IPS-20b (cell line): ENCODE data around the gene FZD2.
"Not testable (repeated sequence)": the region's sequence is repeated elsewhere in the genome, so short reads cannot be mapped to it uniquely, and the experiment has no call there.

Experiments used
- H3K27ac ChIP-seq: one replicate; pipeline ENCODE4 v1.5.1; 2013; ENCODE audit warnings: low read length
- H3K27me3 ChIP-seq: 2 replicates; pipeline ENCODE4 v1.6.1; 2013; ENCODE audit warnings: mild to moderate bottlenecking, low read length, inconsistent platforms; ENCODE audit not compliant: insufficient read depth
- H3K36me3 ChIP-seq: 2 replicates; pipeline ENCODE4 v1.6.1; 2013; ENCODE audit warnings: low read depth, mild to moderate bottlenecking, inconsistent platforms, low read length, moderate library complexity; ENCODE audit not compliant: insufficient read depth
- H3K4me1 ChIP-seq: 2 replicates; pipeline ENCODE4 v1.6.1; 2013; ENCODE audit warnings: mild to moderate bottlenecking, control low read depth, inconsistent platforms, low read length, moderate library complexity; ENCODE audit not compliant: insufficient read depth
- H3K4me3 ChIP-seq: 2 replicates; pipeline ENCODE4 v1.5.1; 2013; ENCODE audit warnings: mild to moderate bottlenecking, low read length, inconsistent platforms
- H3K9ac ChIP-seq: 2 replicates; pipeline ENCODE4 v1.6.1; 2013; ENCODE audit warnings: low read depth, mild to moderate bottlenecking, inconsistent platforms, low read length, moderate library complexity
- H3K9me3 ChIP-seq: 2 replicates; pipeline ENCODE4 v1.6.1; 2013; ENCODE audit warnings: mild to moderate bottlenecking, low read depth, low read length, inconsistent platforms; ENCODE audit not compliant: insufficient read depth

Gene FZD2

GRCh38 chr17:44589316-44590071 lies 32.2 kb downstream of the FZD2 start:
- H3K36me3 ChIP-seq, result no peaks in the 10 kb centered on the region
- H3K27me3 ChIP-seq, result no peaks in the 10 kb centered on the region
- no peak overlapping the region for H3K27ac ChIP-seq
- no peak overlapping the region for H3K4me3 ChIP-seq
- H3K4me1 ChIP-seq, result no peaks in the 10 kb centered on the region
- H3K9ac ChIP-seq, result no peak overlapping the region
- H3K9me3 ChIP-seq, result no peaks in the 10 kb centered on the region

- not testable (repeated sequence) for H3K27ac ChIP-seq, H3K9ac ChIP-seq, H3K27me3 ChIP-seq, H3K36me3 ChIP-seq, H3K4me3 ChIP-seq, H3K4me1 ChIP-seq, H3K9me3 ChIP-seq
These were observed 32.8 kb downstream of the FZD2 start for GRCh38 chr17:44590072-44590462.

- H3K9me3 ChIP-seq, H3K36me3 ChIP-seq, H3K4me3 ChIP-seq, H3K9ac ChIP-seq, H3K27ac ChIP-seq, H3K27me3 ChIP-seq, H3K4me1 ChIP-seq: not testable (repeated sequence)
These were observed 33.5 kb downstream of the FZD2 start for GRCh38 chr17:44590762-44591161.

- H3K27me3 ChIP-seq, result no peaks in the 10 kb centered on the region
- H3K9ac ChIP-seq, result no peak overlapping the region
- no peak overlapping the region for H3K4me3 ChIP-seq
- no peaks in the 10 kb centered on the region for H3K4me1 ChIP-seq
- no peaks in the 10 kb centered on the region for H3K9me3 ChIP-seq
- H3K27ac ChIP-seq, result no peak overlapping the region
- no peaks in the 10 kb centered on the region for H3K36me3 ChIP-seq
These were observed 33.9 kb downstream of the FZD2 start for GRCh38 chr17:44591206-44591605.

GRCh38 chr17:44593156-44593555 lies 35.9 kb downstream of the FZD2 start:
- no peaks in the 10 kb centered on the region for H3K4me1 ChIP-seq
- no peaks in the 10 kb centered on the region for H3K27me3 ChIP-seq
- no peaks in the 10 kb centered on the region for H3K36me3 ChIP-seq
- H3K27ac ChIP-seq, result no peak overlapping the region
- H3K9ac ChIP-seq, result no peak overlapping the region
- H3K9me3 ChIP-seq, result no peaks in the 10 kb centered on the region
- no peak overlapping the region for H3K4me3 ChIP-seq

- no peak overlapping the region for H3K4me3 ChIP-seq
- no peak overlapping the region for H3K27ac ChIP-seq
- no peak overlapping the region for H3K9ac ChIP-seq
- H3K36me3 ChIP-seq, result no peaks in the 10 kb centered on the region
- H3K4me1 ChIP-seq, result peaks cover 10% of the 10 kb centered on the region; the same call in 1 of the 2 replicates
- no peaks in the 10 kb centered on the region for H3K27me3 ChIP-seq
- no peaks in the 10 kb centered on the region for H3K9me3 ChIP-seq
These were observed 38.0 kb downstream of the FZD2 start for GRCh38 chr17:44595216-44595775.

- H3K36me3 ChIP-seq, result no peaks in the 10 kb centered on the region
- H3K4me1 ChIP-seq, result peaks cover 10% of the 10 kb centered on the region; the same call in 1 of the 2 replicates
- no peaks in the 10 kb centered on the region for H3K27me3 ChIP-seq
- H3K27ac ChIP-seq, result no peak overlapping the region
- H3K9me3 ChIP-seq, result no peaks in the 10 kb centered on the region
- no peak overlapping the region for H3K4me3 ChIP-seq
- H3K9ac ChIP-seq, result no peak overlapping the region
These were observed 41.0 kb downstream of the FZD2 start for GRCh38 chr17:44598329-44598728.

GRCh38 chr17:44598932-44599297 lies 41.6 kb downstream of the FZD2 start:
- Histone ChIP-seq H3K27me3 (no peaks in the 10 kb centered on the region), H3K4me3 (no peak overlapping the region), H3K4me1 (peaks cover 10% of the 10 kb centered on the region; the same call in 1 of the 2 replicates), H3K36me3 (no peaks in the 10 kb centered on the region), H3K9me3 (no peaks in the 10 kb centered on the region), H3K9ac (no peak overlapping the region), H3K27ac (no peak overlapping the region)

- no peak overlapping the region for H3K4me3 ChIP-seq
- H3K9me3 ChIP-seq, result no peaks in the 10 kb centered on the region
- no peaks in the 10 kb centered on the region for H3K36me3 ChIP-seq
- H3K4me1 ChIP-seq, result peaks cover 10% of the 10 kb centered on the region; the same call in 1 of the 2 replicates
- H3K27me3 ChIP-seq, result no peaks in the 10 kb centered on the region
- no peak overlapping the region for H3K9ac ChIP-seq
- no peak overlapping the region for H3K27ac ChIP-seq
These were observed 42.3 kb downstream of the FZD2 start for GRCh38 chr17:44599298-44600175.

GRCh38 chr17:44601539-44601938 lies 44.3 kb downstream of the FZD2 start:
- H3K27ac ChIP-seq, result no peak overlapping the region
- peaks cover 10% of the 10 kb centered on the region; the same call in 1 of the 2 replicates for H3K4me1 ChIP-seq
- H3K36me3 ChIP-seq, result no peaks in the 10 kb centered on the region
- H3K9me3 ChIP-seq, result no peaks in the 10 kb centered on the region
- H3K4me3 ChIP-seq, result no peak overlapping the region
- H3K27me3 ChIP-seq, result no peaks in the 10 kb centered on the region
- H3K9ac ChIP-seq, result no peak overlapping the region

- H3K9ac ChIP-seq, result no peak overlapping the region
- H3K4me1 ChIP-seq, result peaks cover 10% of the 10 kb centered on the region; the same call in 1 of the 2 replicates
- no peak overlapping the region for H3K4me3 ChIP-seq
- H3K27ac ChIP-seq, result no peak overlapping the region
- H3K36me3 ChIP-seq, result no peaks in the 10 kb centered on the region
- H3K27me3 ChIP-seq, result no peaks in the 10 kb centered on the region
- H3K9me3 ChIP-seq, result no peaks in the 10 kb centered on the region
These were observed 44.7 kb downstream of the FZD2 start for GRCh38 chr17:44601973-44602372.
